ENCODE results near the gene ZC3H7B.

Gene ZC3H7B

DNA sequence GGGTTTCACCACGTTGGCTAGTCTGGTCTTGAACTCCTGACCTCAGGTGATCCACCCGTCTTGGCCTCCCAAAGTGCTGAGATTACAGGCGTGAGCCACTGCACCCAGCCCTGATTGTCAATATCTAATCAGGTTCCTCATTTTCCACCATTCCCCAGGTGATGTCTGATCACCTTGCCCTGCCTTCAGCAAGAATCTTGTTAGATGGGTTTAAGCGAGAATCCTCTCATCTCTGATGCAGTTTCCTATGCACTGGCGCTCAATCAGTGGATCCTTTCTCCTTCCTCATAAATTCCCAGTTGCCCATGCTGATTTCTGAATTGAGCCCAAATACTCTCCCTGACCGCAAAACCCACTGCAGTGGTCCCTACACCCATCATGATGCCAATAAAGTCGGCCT is 664 bp upstream of the ZC3H7B start:
- Mint-ChIP-seq H3K4me3 (peak overlapping the region; percentile 72 to 85), H3K4me1 (peaks cover 21 to 36% of the 10 kb centered on the region in 2 donors), H3K36me3 (peaks cover 0 to 10% of the 10 kb centered on the region in 2 donors), H3K27me3 (no peaks in the 10 kb centered on the region), H3K27ac (peak overlapping the region; percentile 86), H3K9me3 (no peaks in the 10 kb centered on the region)
- no peak for ATAC-seq (replicated peaks)
- DNase-seq, result no peak

DNA sequence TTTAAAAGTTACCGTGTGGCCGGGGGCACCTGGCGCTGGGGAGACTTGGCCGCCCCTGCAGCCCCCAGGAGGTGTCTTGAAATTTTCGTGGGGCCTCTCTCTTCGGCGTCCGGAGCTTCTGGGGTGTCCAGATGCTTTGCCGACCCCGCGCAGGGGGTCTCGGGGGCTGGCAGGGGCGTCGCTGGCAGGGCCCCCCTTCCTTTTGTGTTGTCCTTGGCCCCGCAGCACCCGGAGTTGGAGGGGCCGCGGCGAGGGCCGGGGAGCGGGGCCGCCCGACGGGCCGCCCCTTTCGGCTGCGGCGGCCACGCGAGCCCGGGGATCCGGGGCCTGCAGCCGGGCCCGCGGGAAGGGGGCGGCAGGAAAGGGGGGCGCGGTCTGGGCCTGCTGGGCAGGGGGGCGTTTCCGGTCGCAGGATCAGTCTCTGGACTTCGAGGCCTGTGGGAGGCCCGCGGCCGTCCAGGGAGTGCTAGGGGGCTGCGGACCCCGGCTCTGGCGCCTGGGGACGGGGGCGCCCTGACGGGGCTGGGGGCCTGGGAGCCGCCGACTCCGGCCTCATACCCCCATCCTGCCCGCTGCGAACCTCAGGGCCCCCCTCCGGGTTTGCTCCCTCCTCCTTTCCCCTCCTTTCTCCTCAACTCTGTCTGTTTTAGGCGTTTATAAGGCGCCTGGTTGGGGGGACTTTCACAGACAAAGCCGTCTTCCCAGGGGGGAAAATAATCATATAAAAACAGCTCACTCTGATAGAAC is 869 bp downstream of the ZC3H7B start:
- ATAC-seq (replicated peaks), result peak; percentile 2 to 8

DNA sequence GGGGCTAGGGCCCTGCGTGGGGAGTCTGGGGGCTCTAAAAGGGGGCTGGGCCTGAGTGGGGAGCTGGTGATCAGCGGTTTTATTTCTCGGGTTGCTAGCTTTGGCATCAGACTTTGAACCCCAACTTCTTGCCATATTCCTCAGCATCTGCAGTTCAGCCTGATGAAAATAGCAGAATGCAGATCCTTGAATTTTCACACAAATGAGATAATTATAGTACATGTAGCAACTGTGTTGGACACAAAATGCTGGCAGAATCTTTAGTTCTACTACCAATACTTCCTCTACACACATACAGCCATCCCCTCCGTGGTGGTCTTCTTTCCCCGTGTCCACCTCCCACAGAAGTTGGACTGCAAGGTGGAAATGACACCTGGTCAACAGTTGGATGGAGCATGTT is 1.5 kb downstream of the ZC3H7B start:
- peak overlapping the region; percentile 84 to 85 for H3K4me3 Mint-ChIP-seq
- H3K27ac Mint-ChIP-seq, result peak overlapping the region; percentile 92
- H3K36me3 Mint-ChIP-seq, result peaks cover 0 to 19% of the 10 kb centered on the region in 2 donors
- ATAC-seq (replicated peaks) (no peak), DNase-seq (no peak)
- H3K27me3 Mint-ChIP-seq, result no peaks in the 10 kb centered on the region
- H3K9me3 Mint-ChIP-seq, result no peaks in the 10 kb centered on the region
- H3K4me1 Mint-ChIP-seq, result peaks cover 29 to 46% of the 10 kb centered on the region in 2 donors

More for the DNA sequence above, 869 bp downstream of the ZC3H7B start:
- Mint-ChIP-seq H3K27me3 (no peaks in the 10 kb centered on the region), H3K27ac (peak overlapping the region; percentile 92), H3K36me3 (peaks cover 0 to 13% of the 10 kb centered on the region in 2 donors), H3K4me3 (peak overlapping the region; percentile 84 to 85), H3K4me1 (peaks cover 24 to 40% of the 10 kb centered on the region in 2 donors), H3K9me3 (no peaks in the 10 kb centered on the region)
- DNase-seq, result peak; percentile 5

DNA sequence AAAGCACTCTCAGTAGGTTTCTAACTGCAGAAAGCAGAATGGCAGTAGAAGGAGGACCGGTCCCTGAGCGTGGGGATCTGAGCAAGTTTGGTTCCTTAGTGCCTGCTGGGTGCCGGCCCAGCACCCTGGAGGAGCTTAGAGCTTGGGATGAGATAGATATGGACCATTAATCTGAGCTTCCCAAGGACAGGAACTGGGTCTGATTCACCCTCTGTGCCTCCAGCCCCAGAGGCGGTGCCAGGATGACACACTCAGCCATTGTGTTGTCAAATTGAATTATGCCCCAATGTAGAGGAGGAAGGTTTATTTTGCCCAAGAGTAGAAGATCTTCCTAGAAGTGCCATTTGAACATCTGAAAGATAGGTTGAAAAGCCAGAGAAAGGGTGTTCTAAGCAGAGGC is 4.3 kb downstream of the ZC3H7B start:
- Mint-ChIP-seq H3K4me3 (no peak overlapping the region), H3K36me3 (peaks cover 10 to 31% of the 10 kb centered on the region in 2 donors), H3K27ac (no peak overlapping the region), H3K27me3 (no peaks in the 10 kb centered on the region), H3K4me1 (peaks cover 41 to 58% of the 10 kb centered on the region in 2 donors), H3K9me3 (no peaks in the 10 kb centered on the region)
- DNase-seq (no peak), ATAC-seq (replicated peaks) (no peak)

DNA sequence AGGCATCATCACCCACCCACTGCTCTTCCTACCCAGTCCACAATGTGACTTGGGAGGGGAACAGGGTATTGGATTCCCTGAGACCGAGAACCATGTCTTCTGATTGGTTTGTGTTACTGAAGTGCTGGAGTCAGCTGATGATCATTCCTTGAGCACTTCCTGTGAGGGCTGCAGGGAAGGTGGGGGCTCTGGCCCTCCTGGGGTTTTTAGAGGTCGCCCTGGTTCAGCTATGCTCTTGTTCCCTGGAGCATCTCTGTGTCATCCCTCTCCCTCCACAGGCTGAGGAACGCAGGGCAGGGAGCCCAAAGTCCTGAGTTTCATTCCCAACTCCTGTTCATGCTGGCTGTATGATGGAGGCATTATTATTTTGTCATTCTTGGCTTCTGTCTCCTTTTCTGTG is 6.7 kb downstream of the ZC3H7B start:
- no peak overlapping the region for H3K27ac Mint-ChIP-seq
- no peak for DNase-seq
- peaks cover 38 to 59% of the 10 kb centered on the region in 2 donors for H3K4me1 Mint-ChIP-seq

DNA sequence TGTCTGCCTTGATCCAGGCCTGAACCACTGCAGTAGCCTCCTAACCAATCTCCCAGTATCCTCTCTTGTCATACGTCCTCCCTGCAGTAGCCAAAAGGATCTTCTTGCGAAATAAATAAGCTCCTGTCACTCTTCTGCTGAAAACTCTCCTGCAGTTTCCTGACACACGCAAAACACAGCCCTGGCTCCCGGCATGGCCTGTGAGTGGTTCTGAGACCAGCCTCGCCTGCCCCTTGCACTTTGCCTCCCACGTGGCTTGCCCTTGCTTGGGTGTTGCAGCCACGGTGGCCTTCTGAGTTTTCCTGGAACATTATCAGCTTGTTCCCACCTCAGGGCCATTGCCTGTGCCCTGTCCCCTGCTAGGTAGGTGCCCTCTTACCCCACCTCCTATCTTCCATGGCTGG is 7.2 kb downstream of the ZC3H7B start:
- no peak overlapping the region for H3K4me3 Mint-ChIP-seq
- DNase-seq (no peak), ATAC-seq (replicated peaks) (no peak)
- no peaks in the 10 kb centered on the region for H3K27me3 Mint-ChIP-seq
- H3K36me3 Mint-ChIP-seq, result peaks cover 14 to 43% of the 10 kb centered on the region in 2 donors
- no peaks in the 10 kb centered on the region for H3K9me3 Mint-ChIP-seq
- no peak overlapping the region for H3K27ac Mint-ChIP-seq
- H3K4me1 Mint-ChIP-seq, result peaks cover 36 to 54% of the 10 kb centered on the region in 2 donors

More for the DNA sequence above, 6.7 kb downstream of the ZC3H7B start:
- Mint-ChIP-seq H3K36me3 (peaks cover 14 to 39% of the 10 kb centered on the region in 2 donors), H3K4me3 (no peak overlapping the region), H3K27me3 (no peaks in the 10 kb centered on the region), H3K9me3 (no peaks in the 10 kb centered on the region)
- ATAC-seq (replicated peaks), result no peak

DNA sequence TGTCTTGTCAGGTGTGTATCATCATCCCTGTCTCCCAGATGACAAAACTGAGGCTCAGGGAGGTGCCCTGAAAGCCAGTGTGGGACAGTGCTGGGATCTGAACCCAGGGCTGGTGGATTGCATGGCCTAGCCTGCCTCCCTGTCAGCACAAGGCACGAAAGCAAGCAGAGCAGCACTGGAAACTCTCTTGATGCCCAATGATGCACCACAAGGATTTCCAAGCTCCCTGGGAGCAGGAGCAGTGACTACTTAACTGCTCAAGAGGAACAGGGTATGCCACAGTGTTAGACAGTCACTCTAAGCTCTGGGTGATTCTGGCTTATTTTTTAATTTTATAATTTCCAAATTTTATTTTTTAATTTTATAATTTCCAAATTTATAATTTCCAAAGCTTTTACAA is 9.0 kb downstream of the ZC3H7B start:
- Mint-ChIP-seq H3K4me1 (peaks cover 32 to 40% of the 10 kb centered on the region in 2 donors), H3K4me3 (no peak overlapping the region), H3K27ac (no peak overlapping the region), H3K9me3 (no peaks in the 10 kb centered on the region), H3K27me3 (no peaks in the 10 kb centered on the region), H3K36me3 (peaks cover 18 to 42% of the 10 kb centered on the region in 2 donors)
- no peak for DNase-seq
- ATAC-seq (replicated peaks), result no peak

DNA sequence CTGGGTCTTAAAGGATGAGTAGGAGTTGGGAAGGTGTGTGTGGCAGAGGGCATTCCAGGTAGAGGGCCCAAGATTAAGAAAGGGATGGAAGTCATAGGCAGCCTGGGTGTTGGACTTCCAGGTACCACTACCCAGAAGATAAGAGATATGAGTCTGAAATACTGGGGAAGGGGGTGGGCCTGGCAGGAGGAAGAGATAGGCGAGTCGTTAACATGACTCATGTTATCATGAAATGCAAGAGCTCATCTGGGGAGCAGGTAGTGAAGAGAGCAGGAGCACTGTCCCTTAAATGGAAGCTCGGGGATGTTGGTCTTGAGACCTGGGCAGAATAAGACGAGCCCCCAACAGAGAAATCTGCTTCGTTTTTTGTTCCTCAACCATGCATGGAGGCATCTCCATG is 10.2 kb downstream of the ZC3H7B start:
- Mint-ChIP-seq H3K4me3 (no peak overlapping the region), H3K4me1 (peaks cover 28 to 34% of the 10 kb centered on the region in 2 donors), H3K36me3 (peaks cover 20 to 41% of the 10 kb centered on the region in 2 donors), H3K27ac (no peak overlapping the region), H3K27me3 (no peaks in the 10 kb centered on the region), H3K9me3 (no peaks in the 10 kb centered on the region)
- ATAC-seq (replicated peaks) (no peak), DNase-seq (no peak)

DNA sequence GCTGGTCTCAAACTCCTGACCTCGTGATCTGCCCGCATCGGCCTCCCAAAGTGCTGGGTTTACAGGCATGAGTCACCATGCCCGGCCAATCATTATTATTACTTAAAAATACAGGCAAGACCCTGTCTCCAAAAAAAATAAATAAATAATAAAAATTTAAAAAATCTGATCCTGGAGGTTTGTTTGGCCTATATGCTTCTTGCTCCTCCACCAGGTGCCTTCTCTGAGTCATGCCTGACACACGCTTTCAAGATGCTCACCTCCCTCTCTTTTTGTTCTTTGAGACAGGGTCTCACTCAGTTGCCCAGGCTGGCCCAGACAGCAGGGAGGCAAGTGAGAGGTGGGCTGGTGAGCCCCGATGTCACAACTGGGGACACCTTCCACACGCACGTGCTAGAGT is 13.5 kb downstream of the ZC3H7B start:
- no peak for ATAC-seq (replicated peaks)
- Mint-ChIP-seq H3K27ac (no peak overlapping the region), H3K4me3 (no peak overlapping the region), H3K36me3 (peaks cover 26 to 28% of the 10 kb centered on the region in 2 donors), H3K27me3 (no peaks in the 10 kb centered on the region), H3K4me1 (peaks cover 14 to 25% of the 10 kb centered on the region in 2 donors), H3K9me3 (no peaks in the 10 kb centered on the region)
- no peak for DNase-seq

DNA sequence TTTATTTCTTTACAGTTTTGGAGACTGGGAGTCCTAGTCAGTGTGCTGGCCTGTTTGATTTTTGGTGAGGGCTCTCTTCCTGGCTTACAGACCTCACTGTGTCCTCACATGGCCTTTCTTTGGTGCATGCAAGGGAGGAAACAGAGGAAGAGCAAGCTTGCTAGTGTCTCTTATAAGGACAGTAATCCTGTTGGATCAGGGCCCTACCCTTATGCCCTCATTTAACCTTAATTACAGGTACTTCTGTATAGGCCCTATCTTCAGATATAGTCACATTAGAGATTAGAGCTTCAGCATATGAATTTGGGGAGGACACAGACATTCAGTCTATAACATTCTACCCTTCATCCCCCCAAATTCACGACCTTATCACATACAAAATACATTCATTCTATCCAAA is 14.3 kb downstream of the ZC3H7B start:
- peaks cover 29 to 30% of the 10 kb centered on the region in 2 donors for H3K36me3 Mint-ChIP-seq
- peak overlapping the region; percentile 67 for H3K27ac Mint-ChIP-seq
- H3K4me3 Mint-ChIP-seq, result no peak overlapping the region
- peaks cover 15 to 25% of the 10 kb centered on the region in 2 donors for H3K4me1 Mint-ChIP-seq
- ATAC-seq (replicated peaks) (no peak), DNase-seq (no peak)
- H3K27me3 Mint-ChIP-seq, result no peaks in the 10 kb centered on the region
- no peaks in the 10 kb centered on the region for H3K9me3 Mint-ChIP-seq

DNA sequence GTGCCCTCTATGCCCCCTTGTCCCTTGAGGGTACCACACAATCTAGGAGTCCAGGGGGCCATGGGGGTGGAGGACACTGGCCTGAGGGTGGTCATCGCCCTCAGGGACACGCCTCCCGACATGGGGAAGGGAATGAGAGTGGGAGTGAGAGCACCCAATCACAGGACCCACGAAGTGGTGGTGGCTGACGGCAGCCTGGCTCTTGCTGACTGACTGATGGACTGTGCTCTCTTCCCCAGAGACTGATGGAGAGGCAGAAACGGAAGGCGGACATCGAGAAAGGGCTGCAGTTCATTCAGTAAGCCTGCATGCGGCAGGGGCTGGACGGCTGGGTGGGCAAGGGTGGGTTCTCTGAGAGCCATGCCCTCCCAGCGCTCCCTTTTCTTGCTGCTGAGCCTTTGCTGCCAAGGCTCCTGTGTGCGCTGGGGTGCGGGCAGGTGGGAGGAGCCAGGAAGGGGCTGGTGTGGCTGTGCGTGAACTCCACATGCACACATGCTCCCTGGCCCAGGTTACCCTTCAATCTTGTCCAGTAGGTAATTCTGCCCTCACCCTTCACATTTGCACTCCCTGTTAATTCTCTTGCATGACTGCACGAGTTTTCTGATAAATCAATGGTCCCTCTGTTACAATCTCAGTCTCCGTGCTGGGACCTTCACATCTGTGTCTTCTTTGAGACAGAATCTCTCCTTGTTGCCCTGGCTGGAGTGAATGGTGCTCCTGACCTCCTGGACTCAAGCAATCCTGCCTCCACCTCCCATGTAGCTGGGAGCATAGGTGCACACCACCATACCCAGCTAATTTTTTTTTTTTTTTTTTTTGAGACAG is 19.3 kb downstream of the ZC3H7B start:
- Mint-ChIP-seq H3K4me3 (no peak overlapping the region), H3K27ac (no peak overlapping the region), H3K36me3 (peaks cover 47 to 50% of the 10 kb centered on the region in 2 donors), H3K27me3 (no peaks in the 10 kb centered on the region), H3K4me1 (peaks cover 6 to 13% of the 10 kb centered on the region in 2 donors), H3K9me3 (no peaks in the 10 kb centered on the region)
- DNase-seq (no peak), ATAC-seq (replicated peaks) (no peak)

DNA sequence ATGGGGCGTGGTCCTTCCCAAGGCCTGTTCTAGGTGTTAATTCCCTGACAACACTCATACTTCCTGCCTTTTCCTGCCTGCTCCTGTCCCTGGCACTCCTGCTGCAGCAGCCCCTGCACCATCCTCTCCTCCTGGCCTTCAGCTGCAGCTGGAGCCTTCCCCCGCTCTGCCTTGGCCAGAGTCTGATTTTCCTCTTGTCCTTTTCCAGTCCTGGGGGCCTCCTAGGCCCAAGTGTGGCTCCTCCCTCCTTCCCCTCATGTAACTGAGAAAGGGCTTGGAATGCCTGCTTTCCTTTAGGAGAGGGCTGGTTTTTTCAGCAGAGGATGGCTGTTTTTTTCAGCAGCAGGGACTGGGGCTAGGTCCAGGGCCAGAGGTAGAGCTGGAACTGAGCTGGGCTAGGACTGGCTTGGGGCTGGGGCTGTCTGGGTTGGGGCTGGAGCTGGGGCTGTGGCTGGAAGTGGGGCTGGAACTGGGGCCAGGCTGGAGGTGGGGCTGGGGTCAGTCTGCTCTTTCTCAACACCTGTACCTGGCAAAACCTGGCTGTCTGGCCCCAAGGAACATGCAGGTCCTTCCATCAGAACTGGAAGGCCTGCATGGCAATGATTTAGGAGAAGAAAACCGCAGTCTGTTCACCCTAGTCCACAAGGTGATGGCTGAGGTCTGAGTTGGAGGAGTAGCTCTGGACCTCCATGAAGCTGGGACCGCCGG is 23.6 kb downstream of the ZC3H7B start:
- ATAC-seq (replicated peaks) (no peak), DNase-seq (no peak)
- peak overlapping the region; percentile 14 for H3K27ac Mint-ChIP-seq
- H3K9me3 Mint-ChIP-seq, result no peaks in the 10 kb centered on the region
- peaks cover 0 to 4% of the 10 kb centered on the region in 2 donors for H3K4me1 Mint-ChIP-seq
- H3K27me3 Mint-ChIP-seq, result no peaks in the 10 kb centered on the region
- peaks cover 42 to 71% of the 10 kb centered on the region in 2 donors for H3K36me3 Mint-ChIP-seq
- H3K4me3 Mint-ChIP-seq, result no peak overlapping the region

DNA sequence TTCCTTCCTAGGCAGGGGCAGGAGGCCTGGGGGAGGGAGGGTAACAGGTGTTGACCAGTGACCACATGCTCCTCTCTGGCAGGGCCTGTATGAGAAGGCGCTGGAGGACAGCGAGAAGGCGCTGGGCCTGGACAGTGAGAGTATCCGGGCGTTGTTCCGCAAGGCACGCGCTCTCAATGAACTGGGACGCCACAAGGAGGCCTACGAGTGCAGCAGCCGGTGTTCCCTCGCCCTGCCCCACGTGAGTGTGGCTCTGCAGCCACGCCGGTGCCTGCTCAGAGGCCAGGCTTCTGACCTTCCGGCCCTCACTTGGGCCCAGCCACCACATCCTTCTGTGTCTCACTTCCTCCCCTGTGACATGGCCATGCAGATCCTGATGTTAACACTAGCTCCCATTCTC is 25.8 kb downstream of the ZC3H7B start:
- no peak overlapping the region for H3K27ac Mint-ChIP-seq
- peaks cover 44 to 67% of the 10 kb centered on the region in 2 donors for H3K36me3 Mint-ChIP-seq
- H3K4me1 Mint-ChIP-seq, result peaks cover 0 to 1% of the 10 kb centered on the region in 2 donors
- ATAC-seq (replicated peaks) (no peak), DNase-seq (no peak)
- no peak overlapping the region for H3K4me3 Mint-ChIP-seq
- no peaks in the 10 kb centered on the region for H3K9me3 Mint-ChIP-seq
- no peaks in the 10 kb centered on the region for H3K27me3 Mint-ChIP-seq

DNA sequence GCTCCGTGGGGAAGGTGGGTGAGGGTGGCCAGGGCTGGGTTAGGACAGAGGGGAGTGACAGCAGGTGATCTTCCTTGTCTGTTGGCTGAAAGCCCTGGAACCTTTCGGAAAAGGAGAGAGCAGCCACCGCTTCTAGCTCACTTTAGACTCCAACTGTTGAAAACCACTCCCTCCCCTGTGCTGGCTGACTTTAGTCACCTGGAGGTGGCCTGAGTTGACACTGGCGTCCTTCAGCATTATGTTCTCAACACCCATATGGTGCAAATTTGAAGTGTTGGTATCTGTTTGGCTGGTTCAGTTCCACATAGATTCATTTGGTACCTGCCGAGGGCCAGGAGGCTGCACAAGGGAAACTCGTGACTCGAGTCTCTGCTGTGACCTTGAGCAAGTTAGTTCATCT is 28.8 kb downstream of the ZC3H7B start:
- H3K27me3 Mint-ChIP-seq, result no peaks in the 10 kb centered on the region
- peaks cover 38 to 65% of the 10 kb centered on the region in 2 donors for H3K36me3 Mint-ChIP-seq
- peaks cover 0 to 1% of the 10 kb centered on the region in 2 donors for H3K4me1 Mint-ChIP-seq
- ATAC-seq (replicated peaks) (no peak), DNase-seq (no peak)
- no peak overlapping the region for H3K4me3 Mint-ChIP-seq
- H3K9me3 Mint-ChIP-seq, result no peaks in the 10 kb centered on the region
- H3K27ac Mint-ChIP-seq, result no peak overlapping the region
